ENCODE data around the gene TP53. TPM values are rescaled to one million over a fixed set of nuclear protein-coding genes. Genes with fewer than 3 reads are reported as not detected.

Gene TP53
- total and polyA plus RNA-seq, 9 of the 15 experiments (the other 6 are each of a cell fraction or from before 2014, with no cell fraction given) = 2.8 to 14.0 (median 7.1) TPM

DNA sequence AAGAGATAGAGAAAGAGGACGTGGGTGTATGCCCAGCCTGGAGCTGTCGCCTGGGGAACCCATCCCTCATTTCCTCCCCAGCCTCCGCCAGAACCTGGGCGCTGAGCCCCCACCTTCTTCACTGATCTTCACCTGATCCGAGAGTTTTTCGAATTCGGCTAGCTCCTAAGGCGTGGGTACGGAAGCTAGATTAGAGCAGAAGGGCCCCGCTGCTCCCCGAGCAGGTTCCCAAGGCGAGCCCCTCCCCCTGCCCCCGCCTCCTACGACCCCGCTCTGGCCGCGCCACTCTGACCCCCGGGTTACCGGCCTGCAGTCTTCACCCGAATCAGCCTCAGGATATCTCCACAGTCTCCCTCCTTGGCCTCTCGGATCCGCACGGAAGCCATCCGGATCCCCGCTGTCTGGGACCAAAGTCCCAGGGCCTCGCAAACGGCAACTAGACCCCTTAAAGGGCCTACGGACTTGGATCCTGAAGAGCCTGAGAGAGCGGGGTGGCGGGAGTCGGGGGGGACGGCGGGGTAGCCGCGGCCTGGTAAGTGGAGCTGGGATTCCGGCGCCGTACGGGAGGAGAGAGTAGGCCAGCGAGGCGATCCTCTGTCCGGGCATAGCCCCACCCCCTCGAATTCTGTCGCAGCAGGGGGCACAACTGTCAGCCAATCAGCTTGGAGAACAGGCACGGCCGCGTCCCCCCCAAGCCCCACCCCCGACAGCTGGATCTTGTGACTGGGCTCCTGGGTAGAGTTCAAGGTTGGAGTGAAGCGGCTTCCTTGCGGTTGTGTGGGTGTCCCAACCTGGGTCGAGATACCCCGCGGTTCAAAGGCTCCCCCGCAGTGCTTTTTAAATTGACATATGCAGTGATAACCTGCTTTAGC is 59.8 kb downstream of the TP53 start, which contains the start of gene SAT2 (continued):
- TF ChIP-seq, protein P1, sequence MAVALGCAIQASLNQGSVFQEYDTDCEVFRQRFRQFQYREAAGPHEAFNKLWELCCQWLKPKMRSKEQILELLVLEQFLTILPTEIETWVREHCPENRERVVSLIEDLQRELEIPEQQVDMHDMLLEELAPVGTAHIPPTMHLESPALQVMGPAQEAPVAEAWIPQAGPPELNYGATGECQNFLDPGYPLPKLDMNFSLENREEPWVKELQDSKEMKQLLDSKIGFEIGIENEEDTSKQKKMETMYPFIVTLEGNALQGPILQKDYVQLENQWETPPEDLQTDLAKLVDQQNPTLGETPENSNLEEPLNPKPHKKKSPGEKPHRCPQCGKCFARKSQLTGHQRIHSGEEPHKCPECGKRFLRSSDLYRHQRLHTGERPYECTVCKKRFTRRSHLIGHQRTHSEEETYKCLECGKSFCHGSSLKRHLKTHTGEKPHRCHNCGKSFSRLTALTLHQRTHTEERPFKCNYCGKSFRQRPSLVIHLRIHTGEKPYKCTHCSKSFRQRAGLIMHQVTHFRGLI (CRISPR knock-in tag; IDR thresholded peaks at IDR 0.05) = no peak
- TF ChIP-seq CC2D1A (IDR thresholded peaks at IDR 0.05) = peak; percentile 77
- peak; percentile 31 for TF ChIP-seq NFYB (IDR thresholded peaks at IDR 0.05; ENCODE audit: extremely low read depth, insufficient read length)
- TF ChIP-seq EGR1 (conservative IDR thresholded peaks at IDR 0.05) = peak; percentile 95
- TF ChIP-seq ZNF12 (CRISPR knock-in tag; IDR thresholded peaks at IDR 0.05) = no peak
- no peak for TF ChIP-seq POLR3A (IDR thresholded peaks at IDR 0.05; ENCODE audit: borderline replicate concordance, extremely low read depth, insufficient read depth, insufficient read length)
- TF ChIP-seq CTBP1 (IDR thresholded peaks at IDR 0.05; ENCODE audit: borderline replicate concordance) = peak; percentile 30; the same call in 1 of the 2 replicates
- no peak for TF ChIP-seq SETDB1 (IDR thresholded peaks at IDR 0.05; ENCODE audit: low read length)
- no peak for TF ChIP-seq NCOA2 (IDR thresholded peaks at IDR 0.05; ENCODE audit: partially characterized antibody in 2 of 2)
- TF ChIP-seq NR2C1 (IDR thresholded peaks at IDR 0.05) = no peak; the same call in 1 of the 2 replicates
- TF ChIP-seq NR2C1 (tag; IDR thresholded peaks at IDR 0.05) = peak; percentile 20; the same call in 1 of the 2 replicates
- TF ChIP-seq, protein P2, sequence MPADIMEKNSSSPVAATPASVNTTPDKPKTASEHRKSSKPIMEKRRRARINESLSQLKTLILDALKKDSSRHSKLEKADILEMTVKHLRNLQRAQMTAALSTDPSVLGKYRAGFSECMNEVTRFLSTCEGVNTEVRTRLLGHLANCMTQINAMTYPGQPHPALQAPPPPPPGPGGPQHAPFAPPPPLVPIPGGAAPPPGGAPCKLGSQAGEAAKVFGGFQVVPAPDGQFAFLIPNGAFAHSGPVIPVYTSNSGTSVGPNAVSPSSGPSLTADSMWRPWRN (IDR thresholded peaks at IDR 0.05; ENCODE audit: low read depth) = peak; percentile 39; the same call in 1 of the 2 replicates
- peak; percentile 88 for TF ChIP-seq KDM1A (IDR thresholded peaks at IDR 0.05)
- TF ChIP-seq, protein P3, sequence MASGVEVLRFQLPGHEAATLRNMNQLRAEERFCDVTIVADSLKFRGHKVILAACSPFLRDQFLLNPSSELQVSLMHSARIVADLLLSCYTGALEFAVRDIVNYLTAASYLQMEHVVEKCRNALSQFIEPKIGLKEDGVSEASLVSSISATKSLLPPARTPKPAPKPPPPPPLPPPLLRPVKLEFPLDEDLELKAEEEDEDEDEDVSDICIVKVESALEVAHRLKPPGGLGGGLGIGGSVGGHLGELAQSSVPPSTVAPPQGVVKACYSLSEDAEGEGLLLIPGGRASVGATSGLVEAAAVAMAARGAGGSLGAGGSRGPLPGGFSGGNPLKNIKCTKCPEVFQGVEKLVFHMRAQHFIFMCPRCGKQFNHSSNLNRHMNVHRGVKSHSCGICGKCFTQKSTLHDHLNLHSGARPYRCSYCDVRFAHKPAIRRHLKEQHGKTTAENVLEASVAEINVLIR (CRISPR knock-in tag; IDR thresholded peaks at IDR 0.05) = no peak
- TF ChIP-seq HMGN3 (IDR thresholded peaks at IDR 0.05; ENCODE audit: borderline replicate concordance, extremely low read depth, insufficient read length, low read depth, low read length) = peak; percentile 44
- no peak for TF ChIP-seq HDAC8 (tag; IDR thresholded peaks at IDR 0.05)
- TF ChIP-seq ARHGAP35 (IDR thresholded peaks at IDR 0.05; ENCODE audit: partially characterized antibody) = no peak
- no peak for TF ChIP-seq SNRNP70 (optimal IDR thresholded peaks at IDR 0.05; ENCODE audit: low read depth, low read length)
- TF ChIP-seq ARID4B (CRISPR knock-in tag; IDR thresholded peaks at IDR 0.05) = no peak
- 0 out of 2 replicates have a peak, but pooled peaks have one; percentile 39 for TF ChIP-seq CBFA2T2 (conservative IDR thresholded peaks at IDR 0.05)
- TF ChIP-seq PTTG1 (tag; IDR thresholded peaks at IDR 0.05; ENCODE audit: low read depth) = no peak
